Vagina (tissue), 2 donors: ENCODE data around the gene ABHD8.

Source experiments
- POLR2A ChIP-seq, 2 donors: fragments of 450-650 bp; IDR thresholded peaks; one replicate each; pipeline ENCODE4 v1.6.1; 2017; ENCODE audit warnings: antibody characterized with exemption in 2 of 2, mild to moderate bottlenecking in 2 of 2, moderate library complexity in 2 of 2
- TF ChIP-seq, protein P1 (sequence below), 3 experiments: fragments of 450-650 bp in 2 of 3; fragments of 200-600 bp in 1 of 3; sonication (generic) in 1 of 3; IDR thresholded peaks; one replicate each; pipeline ENCODE4 v1.5.1; 2017 to 2019; ENCODE audit warnings: antibody characterized with exemption in 3 of 3, mild to moderate bottlenecking in 2 of 3, moderate library complexity in 2 of 3

DNA sequence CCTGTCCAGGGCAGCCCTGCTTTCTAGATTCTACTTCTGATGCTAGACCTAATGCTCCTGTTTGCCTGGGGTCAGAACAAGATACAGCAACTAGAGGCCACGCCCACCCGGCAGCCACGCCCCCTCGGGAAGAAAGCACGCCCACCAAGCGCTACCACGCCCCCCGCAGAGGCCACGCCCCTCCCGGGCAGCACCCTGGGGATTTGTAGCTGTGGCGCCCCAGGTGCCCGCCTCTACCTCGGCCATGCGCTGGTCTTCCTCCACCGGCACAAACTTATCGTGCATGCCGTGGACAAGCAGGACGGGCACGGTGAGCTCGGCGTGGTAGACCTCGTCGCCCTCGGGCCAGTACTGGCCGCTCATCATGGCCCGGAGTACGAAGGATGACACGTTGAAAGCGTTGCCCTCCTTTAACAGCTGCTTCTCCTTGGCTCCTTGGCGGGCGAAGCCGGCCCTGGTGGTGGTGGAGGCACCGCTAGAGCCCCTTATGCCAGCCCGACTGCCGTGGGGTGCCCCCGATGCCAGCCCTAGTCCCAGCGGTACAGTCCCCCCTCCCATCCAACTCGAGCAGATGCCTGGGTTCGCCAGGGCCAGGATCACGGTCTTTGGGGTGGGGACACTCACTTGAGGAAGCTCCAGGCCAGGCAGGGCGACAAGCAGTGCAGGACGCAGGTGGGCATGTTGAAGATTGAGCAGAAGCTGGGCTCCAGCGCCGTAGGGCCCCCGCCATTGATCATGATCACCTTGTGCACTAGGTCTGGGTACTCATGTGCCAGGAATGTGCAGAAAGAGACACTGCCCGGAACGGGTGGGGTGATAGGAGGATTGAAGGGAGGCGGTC is 9.0 kb downstream of the ABHD8 start:
- no peak for TF ChIP-seq POLR2A (IDR thresholded peaks at IDR 0.05)
- TF ChIP-seq, protein P1, sequence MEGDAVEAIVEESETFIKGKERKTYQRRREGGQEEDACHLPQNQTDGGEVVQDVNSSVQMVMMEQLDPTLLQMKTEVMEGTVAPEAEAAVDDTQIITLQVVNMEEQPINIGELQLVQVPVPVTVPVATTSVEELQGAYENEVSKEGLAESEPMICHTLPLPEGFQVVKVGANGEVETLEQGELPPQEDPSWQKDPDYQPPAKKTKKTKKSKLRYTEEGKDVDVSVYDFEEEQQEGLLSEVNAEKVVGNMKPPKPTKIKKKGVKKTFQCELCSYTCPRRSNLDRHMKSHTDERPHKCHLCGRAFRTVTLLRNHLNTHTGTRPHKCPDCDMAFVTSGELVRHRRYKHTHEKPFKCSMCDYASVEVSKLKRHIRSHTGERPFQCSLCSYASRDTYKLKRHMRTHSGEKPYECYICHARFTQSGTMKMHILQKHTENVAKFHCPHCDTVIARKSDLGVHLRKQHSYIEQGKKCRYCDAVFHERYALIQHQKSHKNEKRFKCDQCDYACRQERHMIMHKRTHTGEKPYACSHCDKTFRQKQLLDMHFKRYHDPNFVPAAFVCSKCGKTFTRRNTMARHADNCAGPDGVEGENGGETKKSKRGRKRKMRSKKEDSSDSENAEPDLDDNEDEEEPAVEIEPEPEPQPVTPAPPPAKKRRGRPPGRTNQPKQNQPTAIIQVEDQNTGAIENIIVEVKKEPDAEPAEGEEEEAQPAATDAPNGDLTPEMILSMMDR (IDR thresholded peaks at IDR 0.05) = no peak
